Activated T-cell treated with anti-CD3 and anti-CD28 coated beads, Interleukin-2, amount 50 U/mL, for 24 hours (primary cell): Measurements from ENCODE around the gene MMD.
A peak's percentile ranks its signal among the peaks of the same experiment; 100 is the strongest.

ENCODE experiments used
- DNase-seq: peaks from one replicate; pipeline ENCODE4 v3.0.0-alpha.2; 2020
- H3K27ac Mint-ChIP-seq: 2 replicates; pipeline ENCODE4 v1.8.0; 2020; ENCODE audit warnings: mild to moderate bottlenecking, mixed read lengths
- H3K27me3 Mint-ChIP-seq: 2 replicates; pipeline ENCODE4 v1.8.0; 2020; ENCODE audit warnings: mixed read lengths
- H3K36me3 Mint-ChIP-seq: 2 replicates; pipeline ENCODE4 v1.8.0; 2020; ENCODE audit warnings: low read depth, mixed read lengths
- H3K4me1 Mint-ChIP-seq: 2 replicates; pipeline ENCODE4 v1.8.0; 2020; ENCODE audit warnings: low read depth, mixed read lengths
- H3K4me3 Mint-ChIP-seq: 2 replicates; pipeline ENCODE4 v1.8.0; 2020; ENCODE audit warnings: mild to moderate bottlenecking, moderate library complexity, mixed read lengths
- H3K9me3 Mint-ChIP-seq: 2 replicates; pipeline ENCODE4 v1.8.0; 2020; ENCODE audit warnings: mixed read lengths

Gene MMD

GRCh38 chr17:55420067-55420775 is 1.4 kb downstream of the MMD start:
- Mint-ChIP-seq H3K27ac (peak overlapping the region; percentile 93), H3K4me1 (peaks cover 53% of the 10 kb centered on the region), H3K36me3 (peaks cover 24% of the 10 kb centered on the region), H3K9me3 (no peaks in the 10 kb centered on the region), H3K4me3 (peak overlapping the region; percentile 93), H3K27me3 (peaks cover 25% of the 10 kb centered on the region)
- DNase-seq: peak; percentile 34

- Mint-ChIP-seq H3K27me3 (peaks cover 10% of the 10 kb centered on the region), H3K4me3 (no peak overlapping the region), H3K4me1 (peaks cover 64% of the 10 kb centered on the region), H3K36me3 (peaks cover 33% of the 10 kb centered on the region), H3K9me3 (no peaks in the 10 kb centered on the region), H3K27ac (no peak overlapping the region)
- no peak for DNase-seq
Observed at GRCh38 chr17:55418369-55419268, 3.0 kb downstream of the MMD start.

GRCh38 chr17:55417411-55418268 is 4.0 kb downstream of the MMD start:
- no peaks in the 10 kb centered on the region for H3K9me3 Mint-ChIP-seq
- peaks cover 43% of the 10 kb centered on the region for H3K36me3 Mint-ChIP-seq
- H3K4me3 Mint-ChIP-seq: no peak overlapping the region
- H3K27ac Mint-ChIP-seq: no peak overlapping the region
- peaks cover 3% of the 10 kb centered on the region for H3K27me3 Mint-ChIP-seq
- DNase-seq: no peak
- peaks cover 65% of the 10 kb centered on the region for H3K4me1 Mint-ChIP-seq

GRCh38 chr17:55416470-55417052 is 5.1 kb downstream of the MMD start:
- Mint-ChIP-seq H3K4me3 (no peak overlapping the region), H3K4me1 (peaks cover 61% of the 10 kb centered on the region), H3K9me3 (no peaks in the 10 kb centered on the region), H3K36me3 (peaks cover 53% of the 10 kb centered on the region), H3K27ac (no peak overlapping the region), H3K27me3 (no peaks in the 10 kb centered on the region)
- DNase-seq: no peak

GRCh38 chr17:55416000-55416399 is 5.6 kb downstream of the MMD start:
- no peak for DNase-seq
- H3K4me1 Mint-ChIP-seq: peaks cover 61% of the 10 kb centered on the region
- H3K27ac Mint-ChIP-seq: no peak overlapping the region
- H3K9me3 Mint-ChIP-seq: no peaks in the 10 kb centered on the region
- H3K4me3 Mint-ChIP-seq: no peak overlapping the region
- peaks cover 55% of the 10 kb centered on the region for H3K36me3 Mint-ChIP-seq
- no peaks in the 10 kb centered on the region for H3K27me3 Mint-ChIP-seq

- Mint-ChIP-seq H3K36me3 (peaks cover 56% of the 10 kb centered on the region), H3K4me1 (peaks cover 54% of the 10 kb centered on the region), H3K27ac (peak overlapping the region; percentile 37), H3K9me3 (no peaks in the 10 kb centered on the region), H3K27me3 (no peaks in the 10 kb centered on the region), H3K4me3 (no peak overlapping the region)
- no peak for DNase-seq
Observed at GRCh38 chr17:55414983-55415382, 6.7 kb downstream of the MMD start.

- peaks cover 59% of the 10 kb centered on the region for H3K36me3 Mint-ChIP-seq
- H3K9me3 Mint-ChIP-seq: no peaks in the 10 kb centered on the region
- no peak for DNase-seq
- H3K4me1 Mint-ChIP-seq: peaks cover 43% of the 10 kb centered on the region
- H3K4me3 Mint-ChIP-seq: no peak overlapping the region
- peak overlapping the region; percentile 65 for H3K27ac Mint-ChIP-seq
- no peaks in the 10 kb centered on the region for H3K27me3 Mint-ChIP-seq
Observed at GRCh38 chr17:55413825-55414489, 7.7 kb downstream of the MMD start.

GRCh38 chr17:55411463-55411855 is 10.2 kb downstream of the MMD start:
- DNase-seq: no peak
- Mint-ChIP-seq H3K27ac (no peak overlapping the region), H3K4me3 (no peak overlapping the region), H3K36me3 (peaks cover 76% of the 10 kb centered on the region), H3K9me3 (no peaks in the 10 kb centered on the region), H3K4me1 (peaks cover 20% of the 10 kb centered on the region), H3K27me3 (no peaks in the 10 kb centered on the region)

GRCh38 chr17:55410722-55411462 is 10.7 kb downstream of the MMD start:
- H3K27ac Mint-ChIP-seq: no peak overlapping the region
- H3K27me3 Mint-ChIP-seq: no peaks in the 10 kb centered on the region
- H3K4me1 Mint-ChIP-seq: peaks cover 17% of the 10 kb centered on the region
- no peak for DNase-seq
- H3K9me3 Mint-ChIP-seq: no peaks in the 10 kb centered on the region
- H3K4me3 Mint-ChIP-seq: no peak overlapping the region
- peaks cover 80% of the 10 kb centered on the region for H3K36me3 Mint-ChIP-seq

- no peaks in the 10 kb centered on the region for H3K9me3 Mint-ChIP-seq
- H3K27ac Mint-ChIP-seq: no peak overlapping the region
- no peaks in the 10 kb centered on the region for H3K27me3 Mint-ChIP-seq
- H3K4me3 Mint-ChIP-seq: no peak overlapping the region
- peaks cover 88% of the 10 kb centered on the region for H3K36me3 Mint-ChIP-seq
- DNase-seq: no peak
- peaks cover 7% of the 10 kb centered on the region for H3K4me1 Mint-ChIP-seq
Observed at GRCh38 chr17:55409030-55409800, 12.4 kb downstream of the MMD start.

GRCh38 chr17:55407641-55408566 is 13.7 kb downstream of the MMD start:
- no peak overlapping the region for H3K27ac Mint-ChIP-seq
- no peak overlapping the region for H3K4me3 Mint-ChIP-seq
- no peaks in the 10 kb centered on the region for H3K27me3 Mint-ChIP-seq
- no peak for DNase-seq
- no peaks in the 10 kb centered on the region for H3K4me1 Mint-ChIP-seq
- peaks cover 87% of the 10 kb centered on the region for H3K36me3 Mint-ChIP-seq
- H3K9me3 Mint-ChIP-seq: no peaks in the 10 kb centered on the region

GRCh38 chr17:55405600-55405999 is 16.0 kb downstream of the MMD start:
- Mint-ChIP-seq H3K27me3 (no peaks in the 10 kb centered on the region), H3K4me3 (no peak overlapping the region), H3K9me3 (no peaks in the 10 kb centered on the region), H3K4me1 (no peaks in the 10 kb centered on the region), H3K36me3 (peaks cover 87% of the 10 kb centered on the region), H3K27ac (no peak overlapping the region)
- DNase-seq: no peak
